Measurements from ENCODE around the gene ZNF189.

DNA sequence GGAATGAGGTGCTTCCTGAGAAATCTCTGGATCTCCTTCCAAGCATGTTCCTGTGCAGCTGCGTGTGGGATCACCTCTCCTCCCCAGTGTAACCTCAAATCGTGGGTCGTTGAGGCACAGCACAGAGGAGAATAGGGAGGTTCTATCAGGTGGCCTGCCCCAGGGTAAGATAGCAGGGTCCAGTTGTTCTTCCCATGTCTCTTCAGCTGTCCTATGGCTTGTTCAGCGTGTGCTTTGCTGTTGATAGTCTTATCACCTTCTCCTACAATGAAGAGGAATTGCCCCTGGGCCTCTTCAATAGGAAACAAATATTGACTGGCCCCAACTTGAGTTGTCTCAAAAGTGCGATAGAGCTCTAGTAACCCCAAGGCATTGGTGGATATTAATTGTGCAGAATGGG, 36.2 kb upstream of the ZNF189 start:
- TF ChIP-seq POLR2A (IDR thresholded peaks at IDR 0.05) (no peak), POLR2AphosphoS5 (IDR thresholded peaks at IDR 0.05) (no peak), EP300 (IDR thresholded peaks at IDR 0.05) (no peak)
- TF ChIP-seq, protein P1, sequence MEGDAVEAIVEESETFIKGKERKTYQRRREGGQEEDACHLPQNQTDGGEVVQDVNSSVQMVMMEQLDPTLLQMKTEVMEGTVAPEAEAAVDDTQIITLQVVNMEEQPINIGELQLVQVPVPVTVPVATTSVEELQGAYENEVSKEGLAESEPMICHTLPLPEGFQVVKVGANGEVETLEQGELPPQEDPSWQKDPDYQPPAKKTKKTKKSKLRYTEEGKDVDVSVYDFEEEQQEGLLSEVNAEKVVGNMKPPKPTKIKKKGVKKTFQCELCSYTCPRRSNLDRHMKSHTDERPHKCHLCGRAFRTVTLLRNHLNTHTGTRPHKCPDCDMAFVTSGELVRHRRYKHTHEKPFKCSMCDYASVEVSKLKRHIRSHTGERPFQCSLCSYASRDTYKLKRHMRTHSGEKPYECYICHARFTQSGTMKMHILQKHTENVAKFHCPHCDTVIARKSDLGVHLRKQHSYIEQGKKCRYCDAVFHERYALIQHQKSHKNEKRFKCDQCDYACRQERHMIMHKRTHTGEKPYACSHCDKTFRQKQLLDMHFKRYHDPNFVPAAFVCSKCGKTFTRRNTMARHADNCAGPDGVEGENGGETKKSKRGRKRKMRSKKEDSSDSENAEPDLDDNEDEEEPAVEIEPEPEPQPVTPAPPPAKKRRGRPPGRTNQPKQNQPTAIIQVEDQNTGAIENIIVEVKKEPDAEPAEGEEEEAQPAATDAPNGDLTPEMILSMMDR (IDR thresholded peaks at IDR 0.05), result no peak
